Activated CD4-positive, CD25-positive, alpha-beta regulatory T cell (primary cell): ENCODE data around the gene NDUFB11.

Source experiments
- DNase-seq, 4 experiments: peaks; one replicate each; lab custom pipeline; 2025; lab: John Stamatoyannopoulos, UW

NDUFB11 gene

DNA sequence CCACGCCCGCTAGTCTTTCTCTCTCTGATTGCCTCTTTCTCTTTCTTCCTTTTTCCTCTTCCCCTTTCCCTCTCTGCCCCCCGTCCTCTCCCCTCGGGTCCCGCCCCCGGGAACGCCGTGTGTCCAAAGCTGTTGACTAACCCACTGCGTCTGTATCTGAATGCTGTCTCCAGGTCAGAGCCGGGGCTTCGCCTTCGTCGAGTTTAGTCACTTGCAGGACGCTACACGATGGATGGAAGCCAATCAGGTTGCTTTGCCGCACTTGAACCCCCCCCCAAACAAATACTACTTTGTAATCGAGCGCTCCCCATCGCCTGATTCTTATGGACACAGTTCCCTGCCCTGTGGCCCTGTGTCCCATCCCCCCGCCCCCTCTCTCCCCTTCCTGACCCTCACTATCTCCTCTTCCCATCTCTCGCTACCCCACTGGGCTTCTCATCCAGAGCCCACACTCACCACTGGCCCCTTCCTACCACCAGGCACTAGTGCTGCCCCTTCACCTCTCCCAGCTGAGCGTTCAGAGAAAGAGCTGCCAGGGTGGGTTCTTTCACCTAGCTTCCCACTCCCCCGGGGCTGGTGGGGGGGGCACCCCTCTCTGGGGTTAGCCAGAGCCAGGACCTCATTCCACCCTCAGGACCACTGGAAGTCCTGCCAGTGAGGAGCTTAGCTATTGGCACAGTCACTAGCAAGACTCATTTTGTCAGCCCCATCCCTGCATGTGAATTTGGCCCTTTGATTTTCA lies 30.5 kb upstream of the NDUFB11 start:
- no peak for DNase-seq

DNA sequence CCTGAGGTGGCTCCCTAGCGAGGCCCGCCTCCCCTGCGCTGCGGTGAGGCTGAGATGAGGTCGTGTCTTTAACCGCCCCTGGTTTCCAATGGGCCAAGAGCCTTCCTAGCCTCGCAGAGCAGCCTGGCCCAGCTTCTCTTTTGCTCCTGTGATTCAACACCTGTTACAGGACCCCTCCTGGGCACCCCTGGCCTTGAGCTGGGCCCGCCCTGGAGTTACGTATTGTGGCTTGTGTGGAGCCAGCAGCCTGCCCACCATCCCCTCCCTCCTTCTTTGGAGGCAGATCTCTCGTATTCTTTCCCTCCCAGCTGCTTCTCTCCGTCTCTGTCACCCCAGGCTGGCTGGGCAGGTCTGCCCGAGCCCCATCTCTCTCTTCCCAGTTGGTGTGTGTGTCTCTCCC lies 29.9 kb upstream of the NDUFB11 start:
- DNase-seq: no peak

DNA sequence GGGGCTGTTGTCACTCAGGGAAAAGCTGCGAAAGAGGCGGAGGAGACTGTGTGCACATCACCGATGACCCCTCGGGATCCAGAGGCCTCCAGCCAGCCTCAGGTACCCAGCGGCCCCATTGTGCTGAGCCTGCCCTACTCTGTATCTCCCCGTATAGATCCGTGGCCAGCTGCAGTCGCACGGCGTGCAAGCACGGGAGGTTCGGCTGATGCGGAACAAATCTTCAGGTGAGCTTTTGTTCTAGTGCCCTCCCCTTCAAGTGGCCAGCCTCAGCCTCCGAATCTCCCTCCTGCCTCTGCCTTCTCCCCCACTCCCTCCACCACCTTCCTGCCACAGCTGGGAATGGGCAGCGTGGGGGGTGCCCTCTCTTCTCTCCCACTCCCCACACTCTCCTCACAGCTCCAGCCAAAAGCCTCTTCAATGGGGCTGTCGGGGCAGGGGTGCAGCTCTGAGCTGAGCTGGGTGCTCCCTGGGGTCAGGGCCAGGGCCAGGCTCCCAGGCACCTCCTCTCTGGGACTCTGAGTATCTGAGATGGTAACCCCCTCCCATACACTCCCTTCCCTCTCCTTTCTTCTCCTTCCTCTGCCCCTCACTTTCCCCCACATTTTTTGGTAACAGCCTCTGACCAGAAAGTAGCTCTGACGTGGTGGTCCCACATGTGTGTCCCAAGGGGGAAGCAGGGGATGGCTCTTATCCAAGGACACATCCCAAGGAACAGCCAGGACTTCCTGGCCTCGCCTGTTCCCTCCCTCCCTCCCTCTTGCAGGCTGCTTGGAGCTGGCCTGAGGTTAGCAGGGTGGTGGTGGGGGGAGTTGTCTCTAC lies 28.7 kb upstream of the NDUFB11 start:
- no peak for DNase-seq

DNA sequence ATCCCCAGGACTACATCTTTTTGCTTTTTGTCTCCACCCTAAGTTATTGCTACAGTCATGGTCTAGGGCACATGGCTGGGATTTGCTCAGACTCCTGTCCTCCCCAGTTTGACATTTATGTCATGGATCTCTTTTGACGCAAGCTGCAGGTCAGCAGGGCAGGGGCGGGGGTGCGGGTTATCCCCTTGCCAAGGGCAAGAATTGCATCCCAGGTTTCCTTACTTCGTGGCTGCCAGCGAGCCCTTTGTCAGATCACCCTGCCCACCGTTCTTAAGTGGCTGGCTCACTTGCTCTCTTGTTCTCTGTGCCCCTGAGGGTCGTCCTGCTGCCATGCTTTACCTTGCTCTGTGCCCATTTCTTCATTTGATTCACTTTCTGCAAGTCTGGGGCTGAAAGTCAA lies 28.0 kb upstream of the NDUFB11 start:
- no peak for DNase-seq

DNA sequence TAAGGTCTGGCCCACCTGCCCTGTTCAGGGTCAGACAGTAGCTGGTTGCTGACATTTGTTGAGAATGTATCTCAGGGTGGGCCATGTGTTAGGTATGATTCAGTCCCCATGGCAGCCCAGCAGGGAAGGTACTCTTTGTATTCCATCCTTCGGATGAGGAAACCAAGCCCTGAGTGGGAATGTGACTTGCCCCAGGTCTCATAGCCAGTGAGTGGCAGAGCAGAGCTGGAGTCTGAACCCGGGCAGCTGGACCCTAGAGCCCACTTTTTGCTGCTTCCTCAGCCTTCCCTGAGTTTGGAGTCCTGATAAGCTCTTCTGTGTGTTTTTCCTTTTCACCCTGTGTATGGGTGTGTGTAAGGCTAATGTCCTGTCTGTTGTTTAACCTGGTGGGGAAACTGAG lies 27.5 kb upstream of the NDUFB11 start:
- DNase-seq: no peak

DNA sequence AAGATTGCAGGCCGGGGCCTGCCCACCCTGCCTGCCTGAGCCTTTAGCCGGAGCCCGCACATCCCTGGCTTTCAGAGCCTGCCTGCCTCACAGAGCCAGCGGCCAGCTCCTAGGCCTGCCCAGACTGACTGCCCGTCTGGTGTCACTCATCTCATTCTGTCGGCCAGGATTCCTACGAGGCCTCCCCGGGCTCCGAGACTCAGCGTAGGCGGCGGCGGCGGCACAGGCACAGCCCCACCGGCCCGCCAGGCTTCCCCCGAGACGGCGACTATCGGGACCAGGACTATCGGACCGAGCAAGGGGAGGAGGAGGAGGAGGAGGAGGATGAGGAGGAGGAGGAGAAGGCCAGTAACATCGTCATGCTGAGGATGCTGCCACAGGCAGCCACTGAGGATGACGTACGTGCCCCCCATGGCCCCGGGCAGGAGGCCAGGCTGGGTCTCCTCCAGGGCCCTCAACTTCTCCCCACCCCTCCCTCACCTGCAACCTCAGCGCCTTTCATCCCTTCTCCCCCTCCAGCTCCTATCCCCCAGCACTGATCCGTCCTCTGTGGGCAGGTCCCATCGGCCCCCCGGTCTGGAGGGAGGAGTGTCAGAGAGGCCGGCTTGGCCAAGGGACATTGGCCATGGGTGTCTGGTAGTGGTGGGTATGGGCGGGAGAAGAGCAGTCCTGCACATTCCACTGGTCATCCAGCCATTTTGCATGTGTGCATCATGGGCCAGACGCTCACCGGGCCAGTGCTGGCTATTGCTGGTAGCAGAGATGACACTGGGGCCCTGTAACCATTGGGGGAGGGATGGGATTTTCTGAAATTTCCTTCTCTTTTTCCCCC lies 26.6 kb upstream of the NDUFB11 start:
- no peak for DNase-seq

DNA sequence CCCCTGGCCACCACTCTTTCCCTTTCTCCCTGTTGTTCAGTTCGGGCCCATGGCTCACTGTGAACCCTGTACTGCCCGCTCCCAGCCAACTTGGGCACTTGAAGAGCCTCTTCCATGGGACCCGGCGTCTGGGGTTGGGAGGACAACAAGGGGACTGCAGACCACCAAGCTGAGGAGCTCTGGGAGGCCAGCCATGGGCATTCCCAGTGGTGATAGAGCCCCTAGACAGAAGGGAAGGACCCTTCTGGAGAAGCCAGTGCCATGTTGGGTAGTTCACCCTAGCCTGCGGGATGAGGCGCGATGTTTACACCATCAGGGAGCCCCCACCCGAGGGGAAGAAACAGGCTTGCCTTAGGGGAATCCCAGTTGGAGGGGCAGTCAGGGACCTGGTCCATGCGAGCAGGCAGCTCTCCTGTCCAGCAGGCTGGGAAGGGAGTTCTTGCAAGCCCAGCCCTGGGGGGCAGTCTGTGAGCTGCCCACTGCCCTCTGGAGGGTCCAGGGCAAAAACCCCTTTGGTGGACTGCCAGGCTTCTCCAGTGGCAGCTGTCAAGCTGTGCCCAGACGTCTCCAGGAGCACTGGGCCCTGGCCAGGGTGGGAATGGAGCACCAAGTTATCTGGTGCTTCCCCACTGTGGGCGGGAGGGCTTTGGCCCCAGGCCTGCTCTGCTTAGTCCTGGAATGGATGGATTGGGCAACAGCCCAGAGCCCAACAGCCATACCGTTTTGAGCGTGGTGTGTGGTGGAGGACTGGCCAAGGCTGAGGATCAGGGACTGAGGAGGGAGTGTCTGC lies 25.4 kb upstream of the NDUFB11 start:
- DNase-seq: no peak

DNA sequence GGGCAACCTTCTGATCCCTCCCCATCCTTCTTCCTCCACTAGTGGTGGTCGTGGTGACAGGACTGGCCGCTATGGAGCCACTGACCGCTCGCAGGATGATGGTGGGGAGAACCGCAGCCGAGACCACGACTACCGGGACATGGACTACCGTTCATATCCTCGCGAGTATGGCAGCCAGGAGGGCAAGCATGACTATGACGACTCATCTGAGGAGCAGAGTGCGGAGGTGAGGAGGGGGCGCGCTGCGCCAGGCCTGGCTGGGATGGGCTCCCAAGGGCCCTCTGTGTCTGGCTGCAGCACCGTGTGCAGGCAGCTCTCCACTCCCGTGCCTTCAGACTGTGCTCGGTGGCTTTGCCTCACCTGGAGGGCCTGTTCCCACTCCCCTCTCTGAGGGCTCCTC lies 24.8 kb upstream of the NDUFB11 start:
- no peak for DNase-seq

DNA sequence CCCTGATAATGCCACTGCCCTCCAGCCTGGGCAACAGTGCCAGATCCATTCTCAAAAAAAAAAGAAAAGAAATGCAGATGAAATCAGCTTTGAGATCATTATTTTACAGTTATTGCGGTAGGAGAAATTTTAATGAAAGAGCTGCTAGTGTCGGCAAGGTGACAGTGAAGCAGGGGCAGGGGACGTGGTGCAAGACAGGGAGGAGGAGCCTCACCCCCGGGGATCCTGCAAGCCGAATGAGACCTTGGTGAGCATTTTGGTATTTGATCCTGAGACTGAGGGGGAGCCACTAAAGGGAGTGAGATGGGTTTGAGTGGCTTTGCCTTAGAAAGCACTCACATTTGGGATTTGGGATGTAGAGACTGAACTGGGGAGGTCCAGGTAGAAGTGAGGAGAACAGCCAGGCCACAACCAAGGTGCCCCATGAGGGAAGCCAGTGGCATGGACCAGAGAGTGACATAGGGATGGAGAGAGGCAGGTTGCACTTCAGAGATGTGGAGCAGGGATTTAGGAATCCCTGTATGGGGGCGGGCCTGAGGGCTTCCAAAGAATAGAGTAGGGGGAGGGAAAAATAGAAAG lies 24.1 kb upstream of the NDUFB11 start:
- no peak for DNase-seq

DNA sequence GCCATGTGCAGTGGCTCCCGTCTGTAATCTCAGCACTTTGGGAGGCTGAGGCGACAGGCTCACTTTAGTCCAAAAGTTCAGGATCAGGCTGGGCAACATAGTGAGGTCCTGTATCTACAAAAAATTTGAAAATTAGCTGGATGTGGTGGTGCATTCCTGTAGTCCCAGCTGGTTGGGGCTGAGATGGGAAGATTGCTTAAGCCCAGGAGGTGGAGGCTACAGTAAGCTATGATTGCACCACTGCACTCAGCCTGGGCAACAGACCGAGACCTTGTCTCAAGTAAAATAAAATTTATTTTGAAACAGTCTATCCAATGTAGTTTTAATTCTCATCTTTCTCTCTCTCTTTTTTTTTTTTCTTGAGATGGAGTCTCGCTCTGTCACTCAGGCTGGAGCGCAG lies 21.6 kb upstream of the NDUFB11 start:
- DNase-seq: no peak

DNA sequence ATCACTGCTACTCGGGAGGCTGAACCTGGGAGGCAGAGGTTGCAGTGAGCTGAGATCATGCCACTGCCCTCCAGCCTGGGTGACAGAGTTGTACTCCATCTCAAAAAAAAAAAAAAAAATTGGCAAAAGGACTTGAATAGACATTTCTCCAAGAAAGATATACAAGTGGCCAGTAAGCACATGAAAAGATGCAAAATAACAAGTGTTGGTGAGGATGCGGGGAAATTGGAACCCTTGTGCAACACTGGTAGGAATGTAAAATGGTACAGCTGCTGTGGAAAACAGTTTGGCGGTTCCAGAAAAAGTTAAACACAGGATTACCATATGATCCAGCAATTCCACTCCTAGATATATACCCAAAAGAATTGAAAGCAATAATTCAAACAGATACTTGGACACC lies 19.9 kb upstream of the NDUFB11 start:
- DNase-seq: no peak

DNA sequence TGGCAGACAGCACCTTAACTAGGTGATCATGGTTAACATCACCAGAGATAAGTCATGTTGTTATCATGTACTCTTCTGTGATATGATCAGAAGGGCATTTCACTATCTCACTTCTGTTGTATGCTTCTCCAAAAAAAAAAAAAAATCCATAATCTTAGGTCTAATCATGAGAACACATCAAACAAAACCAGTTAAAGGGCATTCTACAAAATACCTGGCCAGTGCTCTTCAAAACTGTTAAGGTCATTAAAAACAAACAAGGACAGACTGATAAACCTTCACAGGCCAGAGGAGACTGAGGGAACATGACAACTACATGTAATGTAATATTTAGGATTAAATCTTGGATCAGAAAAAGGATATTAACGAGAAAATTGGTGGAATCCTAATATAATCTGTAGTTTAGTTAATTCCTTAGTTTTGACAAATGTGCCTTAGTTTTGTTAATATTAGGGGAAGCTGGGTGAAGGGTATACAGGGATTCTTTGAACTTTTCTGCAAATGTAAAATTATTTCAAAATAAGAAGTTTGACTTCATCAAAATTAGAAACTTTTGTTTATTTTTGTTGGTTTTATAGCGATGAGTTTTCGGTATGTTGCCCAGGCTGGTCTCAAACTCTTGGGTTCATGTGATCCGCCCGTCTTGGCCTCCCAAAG lies 18.6 kb upstream of the NDUFB11 start:
- no peak for DNase-seq

DNA sequence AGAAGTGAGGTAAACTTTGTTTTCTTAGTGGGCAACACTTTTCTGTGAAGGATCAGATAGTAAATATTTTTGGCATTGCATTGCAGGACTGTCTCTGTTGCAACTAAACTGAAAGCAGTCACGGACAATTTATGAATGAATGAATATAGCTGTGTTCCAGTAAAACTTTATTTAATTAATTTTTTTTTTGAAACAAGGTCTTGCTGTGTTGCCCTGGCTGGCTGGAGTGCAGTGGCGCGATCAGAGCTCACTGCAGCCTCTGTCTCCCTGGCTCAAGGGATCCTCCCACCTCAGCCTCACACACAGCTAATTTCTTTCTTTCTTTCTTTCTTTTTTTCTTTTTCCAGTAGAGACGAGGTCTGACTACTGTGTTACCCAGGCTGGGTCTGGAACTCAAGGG lies 16.3 kb upstream of the NDUFB11 start:
- no peak for DNase-seq

DNA sequence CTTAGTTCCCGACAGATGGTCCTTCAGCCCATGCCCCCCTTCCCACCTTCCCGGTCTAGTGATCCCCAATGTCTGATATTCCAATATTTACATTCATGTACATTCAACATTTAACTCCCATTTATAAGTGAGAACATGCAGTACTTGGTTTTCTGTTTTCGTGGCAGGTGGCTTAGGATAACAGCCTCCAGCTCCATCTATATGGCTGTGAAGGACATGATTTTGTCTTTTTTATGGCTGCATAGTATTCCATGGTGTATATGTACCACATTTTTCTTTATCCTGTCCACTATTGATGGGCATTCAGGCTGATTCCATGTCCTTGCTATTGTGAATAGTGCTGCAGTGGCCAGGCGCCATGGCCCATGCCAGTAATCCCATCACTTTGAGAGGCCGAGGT lies 14.3 kb upstream of the NDUFB11 start:
- no peak for DNase-seq

DNA sequence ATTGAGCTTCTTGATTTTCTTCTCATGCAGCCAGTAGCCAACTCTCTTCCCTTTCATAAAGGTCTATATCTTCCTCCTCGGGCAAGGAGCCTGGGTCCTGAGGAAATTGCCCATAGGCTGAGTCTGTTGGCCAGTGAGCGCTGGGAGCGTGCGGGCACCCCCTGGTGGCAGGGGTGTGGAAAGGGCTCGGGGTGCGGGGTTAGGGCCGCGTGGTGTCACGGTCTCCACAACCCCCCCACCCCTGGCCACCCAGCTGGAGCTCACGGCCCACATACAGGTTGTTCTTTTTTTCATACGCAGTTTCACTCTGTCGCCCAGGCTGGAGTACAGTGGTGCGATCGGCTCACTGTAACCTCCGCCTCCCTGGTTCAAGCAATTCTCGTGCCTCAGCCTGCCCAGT lies 13.6 kb upstream of the NDUFB11 start:
- no peak for DNase-seq

DNA sequence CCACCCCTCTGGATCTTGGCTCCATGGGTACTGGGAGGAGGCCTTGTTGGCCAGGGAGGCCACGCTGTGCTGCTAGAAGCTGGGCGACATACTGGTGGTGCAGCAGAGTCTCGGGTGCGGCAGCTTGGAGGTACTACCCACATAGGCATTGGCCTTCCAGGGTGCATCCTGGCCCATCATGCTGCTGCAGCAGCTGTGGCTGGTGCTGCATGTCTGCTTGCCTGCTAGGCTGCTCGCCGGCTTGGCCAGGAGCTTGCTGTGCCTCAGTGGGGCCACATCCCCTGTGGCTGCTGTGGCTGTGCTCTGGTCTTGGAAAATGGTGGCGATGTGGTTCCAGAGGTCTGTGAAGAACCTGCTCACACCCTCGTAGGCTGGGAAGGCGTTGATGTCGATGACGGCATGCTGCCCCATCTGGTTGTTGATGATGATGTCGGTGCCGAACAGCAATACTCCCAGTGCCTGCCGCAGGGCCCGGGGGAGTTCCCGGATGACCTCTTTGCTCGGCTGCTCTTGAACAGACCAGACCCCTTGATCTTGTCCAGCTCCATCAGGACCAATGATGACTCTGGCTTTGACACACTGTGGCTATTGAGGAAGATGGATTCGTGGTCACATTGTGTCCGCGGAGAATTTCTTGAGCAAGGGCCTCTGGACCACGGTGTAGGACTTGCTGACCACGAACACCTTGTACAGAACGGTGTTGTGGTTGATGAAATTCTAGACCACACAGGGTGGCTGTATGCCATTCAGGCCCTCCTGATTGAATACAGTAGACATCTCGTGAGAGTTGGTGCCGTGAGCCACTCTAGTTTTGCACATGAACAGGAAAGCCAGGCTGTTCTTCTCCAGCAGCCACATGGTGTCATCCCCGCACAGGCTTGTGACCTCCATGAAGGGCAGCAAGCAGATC lies 12.4 kb upstream of the NDUFB11 start:
- DNase-seq: no peak

DNA sequence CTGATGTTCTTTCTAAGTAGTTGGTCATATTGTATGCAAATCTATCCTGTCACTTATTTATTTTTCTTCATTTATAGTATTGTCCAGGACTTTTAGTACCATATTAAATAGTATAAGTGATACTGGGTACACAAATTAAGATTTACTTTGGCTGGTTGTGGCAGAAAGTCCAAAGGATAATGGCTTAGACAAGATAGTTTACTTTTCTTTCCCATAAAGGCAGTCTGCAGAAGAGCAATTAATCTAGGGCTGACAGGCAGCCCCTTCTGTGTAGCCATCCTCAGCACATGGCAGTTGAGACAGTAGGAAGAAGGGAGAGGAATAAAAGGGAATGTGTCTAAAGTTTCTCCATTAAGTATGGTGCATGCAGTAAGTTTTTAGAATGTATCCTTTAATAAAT lies 6.9 kb upstream of the NDUFB11 start:
- DNase-seq: no peak

DNA sequence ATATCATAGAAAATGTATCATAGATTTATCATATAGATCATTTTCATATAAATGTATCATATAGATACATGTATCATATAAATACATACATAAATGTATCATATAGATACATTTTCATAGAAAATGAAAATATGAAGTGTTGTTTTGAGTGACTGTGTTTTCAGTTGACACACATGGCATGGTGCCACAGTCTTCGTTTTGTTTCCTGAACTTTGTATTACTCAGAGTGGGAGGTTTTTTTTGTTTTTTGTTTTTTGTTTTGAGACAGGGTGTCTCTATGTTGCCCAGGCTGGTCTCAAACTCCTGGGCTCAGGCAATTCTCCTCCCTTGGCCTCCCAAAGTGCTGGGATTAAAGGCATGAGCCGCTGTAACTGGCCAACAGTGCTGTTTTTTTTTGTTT lies 4.4 kb upstream of the NDUFB11 start:
- no peak for DNase-seq

DNA sequence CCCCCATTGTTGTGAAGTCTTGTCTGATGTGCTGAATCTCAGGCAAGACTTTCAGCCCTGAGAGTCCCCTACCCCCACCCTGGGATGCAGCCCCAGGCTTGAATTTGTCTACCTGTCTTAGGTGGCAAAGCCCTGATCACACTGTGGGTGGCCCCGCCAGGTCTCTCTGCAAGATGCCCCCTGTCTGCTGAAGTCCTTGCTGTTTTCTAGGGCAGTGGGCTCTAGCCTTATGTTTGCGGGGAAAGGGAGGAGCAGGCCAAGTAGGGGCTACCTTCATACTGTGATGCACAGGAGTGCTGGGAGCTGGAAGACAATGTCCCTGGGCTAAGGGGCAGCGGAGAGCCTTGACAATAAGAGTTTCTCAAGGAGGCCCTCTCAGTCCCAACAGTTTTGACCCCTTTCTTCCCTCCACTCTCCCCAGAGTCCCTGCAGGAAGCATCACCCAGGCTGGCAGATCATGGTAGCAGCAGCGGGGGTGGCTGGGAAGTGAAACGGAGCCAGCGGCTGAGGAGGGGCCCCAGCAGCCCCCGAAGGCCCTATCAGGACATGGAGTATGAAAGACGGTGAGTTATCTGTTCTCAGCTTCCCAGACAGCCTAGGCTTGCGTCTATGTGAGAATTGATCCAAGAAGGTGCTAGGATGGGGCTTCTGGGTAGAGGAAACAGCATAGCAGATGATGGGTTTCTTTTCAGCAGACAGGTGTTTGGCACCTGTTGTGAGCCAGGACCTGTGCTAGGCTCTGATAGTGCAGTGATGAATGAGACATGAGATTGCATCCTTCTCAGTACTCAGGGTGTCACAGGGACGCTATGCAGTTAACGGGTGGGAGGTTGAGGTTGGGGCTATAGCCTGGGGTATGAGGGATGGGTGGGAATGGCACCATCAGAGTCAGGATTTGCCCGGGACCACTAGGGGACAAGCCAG lies 2.7 kb upstream of the NDUFB11 start:
- DNase-seq: no peak
